BJ (cell line): Measurements from ENCODE around the gene NIT2. TPM values are rescaled to one million over a fixed set of nuclear protein-coding genes. Genes with fewer than 3 reads are reported as not detected.
A peak's percentile ranks its signal among the peaks of the same experiment; 100 is the strongest.
"Not testable (repeated sequence)": the region's sequence is repeated elsewhere in the genome, so short reads cannot be mapped to it uniquely, and the experiment has no call there.

ENCODE experiments used
- CTCF ChIA-PET: fragments of 350-600 bp; formaldehyde crosslinking; extraction: SDS; loops from one replicate; lab custom pipeline; 2021; ENCODE audit warnings: antibody characterized with exemption, inconsistent platforms; lab: Yijun Ruan, JAX
- POLR2A ChIA-PET: fragments of 300-600 bp; sonication (Branson Sonifier 250); formaldehyde crosslinking; extraction: SDS; loops from one replicate; lab custom pipeline; 2021; ENCODE audit warnings: antibody characterized with exemption; lab: Charles Lee
- DNase-seq: peaks from one replicate; pipeline ENCODE4 v3.0.0-alpha.2; 2011; ENCODE audit warnings: low read depth
- H3K27me3 ChIP-seq: 2 replicates; pipeline ENCODE4 v1.6.0; 2011; ENCODE audit warnings: low read length; ENCODE audit not compliant: control insufficient read depth, insufficient read depth
- H3K36me3 ChIP-seq: 2 replicates; pipeline ENCODE4 v1.5.1; 2011; ENCODE audit warnings: low read length; ENCODE audit not compliant: control insufficient read depth, insufficient read depth
- H3K4me3 ChIP-seq: 2 replicates; pipeline ENCODE4 v1.5.1; 2011; ENCODE audit warnings: low read depth, mild to moderate bottlenecking, control low read depth, low read length
- CTCF ChIP-seq: IDR thresholded peaks from 2 replicates; pipeline ENCODE4 v1.5.1; 2011; ENCODE audit warnings: low read depth, mild to moderate bottlenecking, control low read depth, inconsistent platforms, low read length, moderate library complexity; ENCODE audit not compliant: insufficient read depth
- polyA plus RNA-seq: library from polyadenylated mRNA; depleted of rRNA; stranded (reverse); fragments of >200 nt; gene quantifications from 2 replicates; pipeline ENCODE4 v1.2.3, GENCODE V29; 2011

Gene NIT2
- polyA plus RNA-seq, 1 experiment, result 34.5 TPM

- TF ChIP-seq CTCF, result no peak
- DNase-seq, result no peak
- ChIA-PET CTCF (interaction anchor here (0.6 to 0.7 kb wide), 2 partner anchors 39 to 856 kb away, joined by 3 read pairs; no protein-coding TSS in a partner anchor), POLR2A (no interaction called here)
- Histone ChIP-seq H3K36me3 (no peaks in the 10 kb centered on the region; the same call in 1 of the 2 replicates), H3K4me3 (peak overlapping the region; percentile 54), H3K27me3 (no peaks in the 10 kb centered on the region)
These were observed 877 bp downstream of the NIT2 start for GRCh38 chr3:100335434-100335833.

- H3K4me3 ChIP-seq, DNase-seq, POLR2A ChIA-PET, H3K27me3 ChIP-seq, H3K36me3 ChIP-seq, CTCF ChIA-PET: not testable (repeated sequence)
These were observed 1.7 kb downstream of the NIT2 start for GRCh38 chr3:100336229-100336628.

- Histone ChIP-seq H3K4me3 (no peak overlapping the region), H3K36me3 (peaks cover 2% of the 10 kb centered on the region), H3K27me3 (no peaks in the 10 kb centered on the region)
- ChIA-PET POLR2A (no interaction called here), CTCF (interaction anchor here (1.0 to 1.6 kb wide), 3 partner anchors 9 to 33 kb away, joined by 3 to 4 read pairs (median 4); no protein-coding TSS in a partner anchor)
- TF ChIP-seq CTCF, result no peak
- no peak for DNase-seq
These were observed 4.4 kb downstream of the NIT2 start for GRCh38 chr3:100338911-100339310.

GRCh38 chr3:100339786-100340185, 5.2 kb downstream of the NIT2 start:
- Histone ChIP-seq H3K4me3 (no peak overlapping the region), H3K36me3 (peaks cover 2% of the 10 kb centered on the region), H3K27me3 (no peaks in the 10 kb centered on the region)
- ChIA-PET POLR2A (interaction anchor here (0.6 kb wide), 1 partner anchor 90 kb away, joined by 5 read pairs; no protein-coding TSS in a partner anchor), CTCF (interaction anchor here (1.6 kb wide), 1 partner anchor 32 kb away, joined by 3 read pairs; no protein-coding TSS in a partner anchor)
- no peak for TF ChIP-seq CTCF
- DNase-seq, result no peak

GRCh38 chr3:100340527-100340926, 6.0 kb downstream of the NIT2 start:
- no peak for TF ChIP-seq CTCF
- ChIA-PET CTCF (interaction anchor here (1.6 kb wide), 1 partner anchor 32 kb away, joined by 3 read pairs; no protein-coding TSS in a partner anchor), POLR2A (no interaction called here)
- DNase-seq, result no peak
- no peaks in the 10 kb centered on the region for H3K27me3 ChIP-seq
- H3K4me3 ChIP-seq, result no peak overlapping the region
- H3K36me3 ChIP-seq, result peaks cover 2% of the 10 kb centered on the region

GRCh38 chr3:100348727-100349126, 14.2 kb downstream of the NIT2 start:
- ChIA-PET CTCF (interaction anchor here (1.1 kb wide), 1 partner anchor 11 kb away, joined by 3 read pairs; no protein-coding TSS in a partner anchor), POLR2A (no interaction called here)
- no peak for TF ChIP-seq CTCF
- Histone ChIP-seq H3K4me3 (no peak overlapping the region), H3K36me3 (peaks cover 8% of the 10 kb centered on the region), H3K27me3 (no peaks in the 10 kb centered on the region)
- DNase-seq, result no peak

GRCh38 chr3:100351770-100352169, 17.2 kb downstream of the NIT2 start:
- POLR2A ChIA-PET, H3K27me3 ChIP-seq, CTCF ChIA-PET, DNase-seq, H3K4me3 ChIP-seq: not testable (repeated sequence)
- peaks cover 10% of the 10 kb centered on the region for H3K36me3 ChIP-seq
